ENCODE measurements around the gene PACS2.

PACS2 gene

GRCh38 chr14:105445290-105445689 lies 130.7 kb downstream of the PACS2 start:
- TF ChIP-seq ZC3H10 (CRISPR knock-in tag; IDR thresholded peaks at IDR 0.05) (no peak), TSHZ2 (CRISPR knock-in tag; IDR thresholded peaks at IDR 0.05) (no peak), GLIS3 (CRISPR knock-in tag; IDR thresholded peaks at IDR 0.05) (no peak), TCF4 (CRISPR knock-in tag; IDR thresholded peaks at IDR 0.05; ENCODE audit: borderline replicate concordance) (no peak), PPARA (CRISPR knock-in tag; IDR thresholded peaks at IDR 0.05; ENCODE audit: borderline replicate concordance) (no peak), BACH2 (CRISPR knock-in tag; IDR thresholded peaks at IDR 0.05; ENCODE audit: borderline replicate concordance) (no peak), SNAI2 (CRISPR knock-in tag; IDR thresholded peaks at IDR 0.05) (no peak), TOX (CRISPR knock-in tag; IDR thresholded peaks at IDR 0.05; ENCODE audit: borderline replicate concordance) (no peak), ZNF70 (CRISPR knock-in tag; IDR thresholded peaks at IDR 0.05) (no peak), ISL1 (CRISPR knock-in tag; IDR thresholded peaks at IDR 0.05) (no peak), CSDC2 (CRISPR knock-in tag; IDR thresholded peaks at IDR 0.05) (no peak), ZNF565 (CRISPR knock-in tag; conservative IDR thresholded peaks at IDR 0.05; ENCODE audit: low read depth) (no peak), OSR1 (CRISPR knock-in tag; IDR thresholded peaks at IDR 0.05) (no peak), ARNTL (CRISPR knock-in tag; IDR thresholded peaks at IDR 0.05; ENCODE audit: borderline replicate concordance, low read depth) (no peak)
- ATAC-seq, result no peak

DNA sequence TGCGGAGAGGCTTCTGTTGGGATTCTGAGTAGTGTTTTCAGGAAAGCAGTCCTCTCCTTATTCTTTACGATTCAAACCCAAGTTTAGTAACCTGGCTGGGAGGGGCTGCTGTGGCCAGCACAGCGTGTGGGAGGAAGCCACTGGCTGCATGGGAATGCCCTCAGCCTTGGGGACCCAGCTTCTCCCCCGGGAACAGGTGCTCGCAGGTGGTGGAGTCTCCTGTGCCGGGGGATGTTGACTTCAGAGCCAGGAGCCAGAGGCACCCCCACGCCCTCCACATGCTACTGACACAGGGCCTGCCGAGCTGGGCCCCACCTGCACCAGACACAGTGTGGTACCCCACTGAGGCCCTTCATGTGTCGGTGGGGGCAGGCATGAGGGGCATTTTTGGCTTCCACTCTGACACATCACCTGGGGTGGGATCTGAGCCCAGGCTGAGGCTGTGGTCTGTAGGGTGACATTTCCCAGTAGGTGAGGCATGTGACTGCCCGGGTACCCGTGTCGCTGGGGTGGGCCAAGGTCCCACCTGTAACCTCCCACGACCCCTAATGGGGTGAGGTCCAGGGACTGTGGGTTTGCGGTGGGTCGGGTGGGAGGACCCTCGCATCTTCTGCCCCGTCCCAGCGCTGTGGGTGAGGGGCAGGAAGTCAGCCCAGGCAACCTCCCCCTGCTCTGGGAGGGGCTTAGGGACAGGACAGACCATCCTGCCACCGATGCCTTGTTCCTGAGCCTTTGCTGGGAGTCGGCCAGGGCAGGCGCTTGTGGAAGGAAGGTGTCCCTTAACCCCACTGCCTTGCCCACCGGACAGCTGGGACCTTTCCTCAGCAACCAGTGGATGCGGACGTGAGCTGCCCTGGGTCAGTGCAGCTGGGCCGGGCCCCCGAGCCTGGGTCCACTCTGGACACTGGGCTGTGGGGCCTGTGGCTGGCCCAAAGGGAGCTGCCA lies 131.6 kb downstream of the PACS2 start:
- TF ChIP-seq, protein P1, sequence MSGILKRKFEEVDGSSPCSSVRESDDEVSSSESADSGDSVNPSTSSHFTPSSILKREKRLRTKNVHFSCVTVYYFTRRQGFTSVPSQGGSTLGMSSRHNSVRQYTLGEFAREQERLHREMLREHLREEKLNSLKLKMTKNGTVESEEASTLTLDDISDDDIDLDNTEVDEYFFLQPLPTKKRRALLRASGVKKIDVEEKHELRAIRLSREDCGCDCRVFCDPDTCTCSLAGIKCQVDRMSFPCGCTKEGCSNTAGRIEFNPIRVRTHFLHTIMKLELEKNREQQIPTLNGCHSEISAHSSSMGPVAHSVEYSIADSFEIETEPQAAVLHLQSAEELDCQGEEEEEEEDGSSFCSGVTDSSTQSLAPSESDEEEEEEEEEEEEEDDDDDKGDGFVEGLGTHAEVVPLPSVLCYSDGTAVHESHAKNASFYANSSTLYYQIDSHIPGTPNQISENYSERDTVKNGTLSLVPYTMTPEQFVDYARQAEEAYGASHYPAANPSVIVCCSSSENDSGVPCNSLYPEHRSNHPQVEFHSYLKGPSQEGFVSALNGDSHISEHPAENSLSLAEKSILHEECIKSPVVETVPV (CRISPR knock-in tag; IDR thresholded peaks at IDR 0.05), result no peak
- TF ChIP-seq RARB (CRISPR knock-in tag; IDR thresholded peaks at IDR 0.05) (no peak), TCF4 (CRISPR knock-in tag; IDR thresholded peaks at IDR 0.05; ENCODE audit: borderline replicate concordance) (no peak), ZNF8 (CRISPR knock-in tag; IDR thresholded peaks at IDR 0.05) (no peak), SNAI2 (CRISPR knock-in tag; IDR thresholded peaks at IDR 0.05) (no peak), TSHZ2 (CRISPR knock-in tag; IDR thresholded peaks at IDR 0.05) (no peak), GLIS3 (CRISPR knock-in tag; IDR thresholded peaks at IDR 0.05) (no peak), ARNTL (CRISPR knock-in tag; IDR thresholded peaks at IDR 0.05; ENCODE audit: borderline replicate concordance, low read depth) (no peak), TOX (CRISPR knock-in tag; IDR thresholded peaks at IDR 0.05; ENCODE audit: borderline replicate concordance) (no peak), ISL1 (CRISPR knock-in tag; IDR thresholded peaks at IDR 0.05) (no peak), ESRRG (CRISPR knock-in tag; IDR thresholded peaks at IDR 0.05) (no peak), ZC3H10 (CRISPR knock-in tag; IDR thresholded peaks at IDR 0.05) (no peak), CSDC2 (CRISPR knock-in tag; IDR thresholded peaks at IDR 0.05) (no peak), OSR1 (CRISPR knock-in tag; IDR thresholded peaks at IDR 0.05) (no peak), ZFP30 (CRISPR knock-in tag; IDR thresholded peaks at IDR 0.05) (no peak), ZNF70 (CRISPR knock-in tag; IDR thresholded peaks at IDR 0.05) (no peak)
- TF ChIP-seq, protein P2, sequence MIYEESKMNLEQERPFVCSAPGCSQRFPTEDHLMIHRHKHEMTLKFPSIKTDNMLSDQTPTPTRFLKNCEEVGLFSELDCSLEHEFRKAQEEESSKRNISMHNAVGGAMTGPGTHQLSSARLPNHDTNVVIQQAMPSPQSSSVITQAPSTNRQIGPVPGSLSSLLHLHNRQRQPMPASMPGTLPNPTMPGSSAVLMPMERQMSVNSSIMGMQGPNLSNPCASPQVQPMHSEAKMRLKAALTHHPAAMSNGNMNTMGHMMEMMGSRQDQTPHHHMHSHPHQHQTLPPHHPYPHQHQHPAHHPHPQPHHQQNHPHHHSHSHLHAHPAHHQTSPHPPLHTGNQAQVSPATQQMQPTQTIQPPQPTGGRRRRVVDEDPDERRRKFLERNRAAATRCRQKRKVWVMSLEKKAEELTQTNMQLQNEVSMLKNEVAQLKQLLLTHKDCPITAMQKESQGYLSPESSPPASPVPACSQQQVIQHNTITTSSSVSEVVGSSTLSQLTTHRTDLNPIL (CRISPR knock-in tag; IDR thresholded peaks at IDR 0.05; ENCODE audit: low read depth), result no peak

DNA sequence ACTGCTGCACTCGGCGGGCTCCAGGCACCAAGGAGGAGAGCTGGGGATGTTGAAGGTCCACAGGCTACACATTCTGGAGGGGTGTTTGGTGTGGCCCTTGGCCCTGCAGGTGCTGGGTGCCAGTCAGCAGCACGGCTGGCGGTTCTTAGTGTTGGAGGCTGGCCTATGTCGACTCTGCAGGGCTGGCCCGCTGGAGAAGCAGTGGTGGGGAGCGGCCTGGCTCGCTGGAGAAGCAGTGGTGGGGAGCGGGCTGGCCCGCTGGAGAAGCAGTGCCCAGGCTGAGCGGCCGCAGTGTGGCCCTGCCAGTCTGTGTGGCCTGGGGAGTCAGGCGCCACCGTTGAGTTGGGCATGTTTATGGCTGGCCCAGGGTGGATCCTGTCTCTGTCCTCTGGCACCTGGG lies 132.4 kb downstream of the PACS2 start:
- ATAC-seq, result no peak
- TF ChIP-seq ZFP3 (CRISPR knock-in tag; IDR thresholded peaks at IDR 0.05) (no peak), ZNF70 (CRISPR knock-in tag; IDR thresholded peaks at IDR 0.05) (no peak), CSDC2 (CRISPR knock-in tag; IDR thresholded peaks at IDR 0.05) (no peak), GLIS3 (CRISPR knock-in tag; IDR thresholded peaks at IDR 0.05) (no peak), ZNF8 (CRISPR knock-in tag; IDR thresholded peaks at IDR 0.05) (no peak), ZFP30 (CRISPR knock-in tag; IDR thresholded peaks at IDR 0.05) (no peak)
- TF ChIP-seq, protein P3, sequence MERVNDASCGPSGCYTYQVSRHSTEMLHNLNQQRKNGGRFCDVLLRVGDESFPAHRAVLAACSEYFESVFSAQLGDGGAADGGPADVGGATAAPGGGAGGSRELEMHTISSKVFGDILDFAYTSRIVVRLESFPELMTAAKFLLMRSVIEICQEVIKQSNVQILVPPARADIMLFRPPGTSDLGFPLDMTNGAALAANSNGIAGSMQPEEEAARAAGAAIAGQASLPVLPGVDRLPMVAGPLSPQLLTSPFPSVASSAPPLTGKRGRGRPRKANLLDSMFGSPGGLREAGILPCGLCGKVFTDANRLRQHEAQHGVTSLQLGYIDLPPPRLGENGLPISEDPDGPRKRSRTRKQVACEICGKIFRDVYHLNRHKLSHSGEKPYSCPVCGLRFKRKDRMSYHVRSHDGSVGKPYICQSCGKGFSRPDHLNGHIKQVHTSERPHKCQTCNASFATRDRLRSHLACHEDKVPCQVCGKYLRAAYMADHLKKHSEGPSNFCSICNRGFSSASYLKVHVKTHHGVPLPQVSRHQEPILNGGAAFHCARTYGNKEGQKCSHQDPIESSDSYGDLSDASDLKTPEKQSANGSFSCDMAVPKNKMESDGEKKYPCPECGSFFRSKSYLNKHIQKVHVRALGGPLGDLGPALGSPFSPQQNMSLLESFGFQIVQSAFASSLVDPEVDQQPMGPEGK (CRISPR knock-in tag; IDR thresholded peaks at IDR 0.05; ENCODE audit: borderline replicate concordance), result no peak
- TF ChIP-seq, protein P2 (CRISPR knock-in tag; IDR thresholded peaks at IDR 0.05; ENCODE audit: low read depth), result no peak
- TF ChIP-seq, protein P1 (CRISPR knock-in tag; IDR thresholded peaks at IDR 0.05), result no peak

More for the DNA sequence above, 131.6 kb downstream of the PACS2 start:
- ATAC-seq, result no peak
